Stimulated activated CD4-positive, alpha-beta T cell treated with anti-CD3 and anti-CD28 coated beads, Interleukin-12 subunit alpha, Interleukin-12 subunit beta, amount 100 ng/mL, for 48 hours (primary cell): Measurements from ENCODE around the gene C1orf159.
"Not testable (repeated sequence)": the region's sequence is repeated elsewhere in the genome, so short reads cannot be mapped to it uniquely, and the experiment has no call there.

Source experiments
- DNase-seq, 3 donors: peaks; one replicate each; pipeline ENCODE4 v3.0.0-alpha.2; 2020; ENCODE audit warnings: low read depth in 2 of 3, low spot score in 1 of 3

Gene C1orf159

DNA sequence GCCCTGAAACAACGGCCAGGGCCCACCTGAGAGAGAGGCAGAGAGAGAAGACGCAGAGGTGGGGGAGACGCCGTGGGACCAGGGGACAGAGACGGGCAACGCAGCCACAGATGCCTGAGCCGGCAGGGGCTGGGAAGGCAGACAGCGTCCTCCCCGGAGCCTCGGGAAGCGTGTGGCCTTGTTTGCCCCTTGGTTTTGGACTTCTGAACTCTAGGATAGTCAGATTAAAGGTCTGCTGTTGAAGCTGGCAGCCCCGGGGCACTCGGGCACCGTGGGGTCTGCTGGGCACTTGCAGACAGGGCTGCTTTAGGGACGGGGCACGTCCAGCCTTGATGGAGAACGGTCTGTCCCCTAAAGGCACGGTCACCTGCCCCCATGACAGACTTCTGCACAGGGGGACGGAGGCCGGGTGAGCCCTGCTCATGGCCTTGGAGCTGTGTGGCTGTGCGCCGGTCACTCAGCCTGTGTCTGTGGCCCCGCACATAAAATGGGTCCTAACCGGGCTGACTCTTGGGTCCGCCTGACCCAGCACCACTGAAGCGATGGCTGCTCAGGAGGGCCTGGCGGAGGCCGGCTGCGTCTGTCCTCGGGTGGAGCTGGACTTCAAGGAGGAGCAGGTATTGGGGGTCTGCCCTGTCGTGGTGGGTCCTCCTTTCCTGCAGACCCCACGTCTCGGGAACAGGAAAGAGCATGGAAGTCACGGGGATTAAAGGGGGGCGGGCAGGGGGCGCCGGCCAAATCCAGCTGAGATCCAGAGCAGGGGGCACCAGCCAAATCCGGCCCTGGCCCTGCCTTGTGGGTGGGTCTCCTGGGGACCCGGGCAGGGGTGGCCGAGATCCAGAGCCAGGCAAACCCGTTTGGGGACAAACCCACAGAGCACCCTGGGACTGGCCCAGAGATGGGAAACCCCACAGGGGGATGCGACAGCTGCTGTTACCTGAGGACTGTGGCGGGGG is 32.2 kb downstream of the C1orf159 start:
- no peak for DNase-seq

DNA sequence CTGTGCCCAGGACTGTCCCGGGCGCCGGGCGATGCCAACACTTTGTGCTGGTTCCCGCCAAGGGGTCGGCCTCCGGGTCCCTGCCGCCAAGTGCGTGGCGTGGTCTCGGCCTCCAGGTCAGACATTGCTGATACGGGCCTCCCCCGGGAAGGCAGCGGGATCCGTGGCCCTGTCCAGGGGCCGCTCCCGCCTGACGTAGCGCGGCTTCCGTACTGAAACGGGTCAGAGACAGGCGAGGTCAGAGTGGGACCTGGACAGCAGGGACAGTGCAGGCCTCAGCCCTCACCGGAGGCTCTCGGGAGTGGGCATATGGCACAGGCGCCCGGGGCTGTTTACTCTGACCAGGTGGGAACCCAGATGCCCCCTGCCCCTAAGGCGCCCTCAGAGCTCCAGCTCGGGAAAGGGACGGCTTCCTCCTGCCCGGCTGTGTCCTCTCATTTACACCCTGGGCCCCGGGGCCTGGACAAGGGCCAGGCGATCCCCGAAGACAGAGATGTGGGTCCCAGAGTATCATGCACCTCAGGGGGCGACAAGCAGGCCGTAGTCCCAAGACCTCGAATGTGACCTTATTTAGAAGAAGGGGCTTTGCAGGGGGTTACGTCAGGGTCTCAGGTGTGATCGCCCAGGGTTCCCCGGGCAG is 33.0 kb downstream of the C1orf159 start:
- no peak for DNase-seq

DNA sequence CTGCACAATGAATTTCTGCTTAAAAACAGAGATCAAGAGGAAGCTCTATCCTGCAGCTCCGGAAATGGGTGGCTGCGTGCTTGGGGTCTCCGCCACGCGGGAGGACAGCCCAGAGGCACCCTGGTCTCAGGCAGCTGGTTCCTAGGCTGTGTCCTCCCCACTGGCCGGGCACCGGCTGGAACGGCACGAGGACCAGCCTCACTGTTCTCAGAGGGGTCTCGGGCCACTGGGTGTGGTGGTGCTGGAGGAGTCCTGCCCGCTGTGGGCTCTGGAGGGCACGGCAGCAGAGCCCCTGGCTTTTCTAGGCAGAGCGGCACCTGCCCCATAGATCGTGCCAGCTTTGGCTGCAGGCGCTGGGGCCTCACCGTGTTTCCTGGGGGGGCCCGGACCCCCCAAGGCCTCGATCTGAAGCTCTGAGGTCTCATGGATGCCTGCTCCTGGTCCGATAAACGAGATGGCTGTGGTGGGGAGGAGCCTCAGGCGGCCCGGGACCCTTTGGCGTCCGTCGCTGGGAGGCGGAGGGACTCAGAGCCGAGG is 33.6 kb downstream of the C1orf159 start:
- no peak for DNase-seq

GRCh38 chr1:1081311-1082238 is 34.3 kb downstream of the C1orf159 start:
- no peak for DNase-seq

DNA sequence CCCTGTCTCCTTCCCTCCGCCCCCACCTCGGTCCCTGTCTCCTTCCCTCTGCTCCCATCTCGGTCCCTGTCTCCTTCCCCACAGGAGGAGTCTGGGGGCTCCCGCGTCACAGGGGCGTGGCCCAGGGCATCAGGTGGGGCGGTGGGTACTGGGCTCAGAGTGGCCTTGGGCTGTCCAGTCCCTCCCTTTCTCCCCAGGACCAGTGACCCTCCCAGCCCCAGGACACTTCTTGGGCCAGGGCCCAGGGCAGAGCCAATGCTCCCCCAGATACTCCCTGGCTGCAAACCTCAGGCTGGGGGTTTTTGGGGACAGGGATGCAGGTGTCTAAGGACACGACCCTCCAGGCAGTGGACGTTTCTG is 35.0 kb downstream of the C1orf159 start:
- no peak for DNase-seq

- no peak for DNase-seq
These were observed 35.6 kb downstream of the C1orf159 start for GRCh38 chr1:1080122-1080757.

- DNase-seq = no peak
These were observed 36.3 kb downstream of the C1orf159 start for GRCh38 chr1:1079408-1080121.

- DNase-seq = not testable (repeated sequence)
These were observed 38.5 kb downstream of the C1orf159 start for GRCh38 chr1:1077396-1077795.

GRCh38 chr1:1075148-1075935 is 40.5 kb downstream of the C1orf159 start:
- DNase-seq = no peak

GRCh38 chr1:1074631-1075147 is 41.2 kb downstream of the C1orf159 start:
- DNase-seq = no peak

DNA sequence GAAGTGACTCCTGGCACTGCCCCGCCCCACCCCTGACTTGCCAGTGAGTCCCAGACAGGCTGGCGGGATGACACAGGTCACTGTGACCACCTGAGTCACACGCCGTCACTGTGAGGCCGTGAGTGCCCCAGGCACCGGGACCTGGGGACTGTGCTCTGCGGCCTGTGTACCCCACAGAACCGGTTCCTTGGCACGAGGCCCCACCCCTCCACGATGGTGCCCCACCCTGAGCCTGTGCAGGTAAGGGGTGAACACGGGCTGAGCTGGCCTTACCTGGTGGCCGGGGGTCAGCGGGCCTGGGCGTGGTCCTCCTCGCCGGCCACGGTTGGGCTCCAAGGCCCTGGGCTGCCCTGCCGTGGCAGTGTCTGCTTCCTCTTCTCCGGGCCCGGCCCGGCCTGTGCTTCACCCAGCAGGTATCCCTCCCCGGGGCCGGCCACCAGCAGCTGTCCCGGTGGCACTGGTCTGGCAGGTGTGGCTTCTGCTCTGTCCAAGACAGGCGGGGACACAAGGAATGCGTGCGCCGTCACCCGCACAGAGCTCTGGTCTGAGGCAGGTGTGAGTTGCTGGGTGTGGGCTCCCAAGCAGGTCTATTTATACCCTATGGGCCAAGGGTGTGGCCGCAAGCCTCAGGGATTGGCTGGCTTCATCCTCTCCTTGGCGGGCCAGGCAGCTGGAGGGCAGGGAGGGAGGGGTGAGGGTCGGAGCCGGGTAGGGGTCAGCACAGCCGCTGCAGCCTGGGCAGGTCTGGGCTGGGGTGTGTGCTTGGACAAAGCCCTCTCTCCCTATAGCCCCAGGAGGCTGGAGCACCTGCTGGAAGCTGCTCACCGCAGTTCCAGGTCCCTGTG is 41.9 kb downstream of the C1orf159 start, which contains the start of gene RNF223:
RNF223 (minus strand) TSS at position 564 of the 845 bp plus-strand sequence. CDS start 1,740 bp downstream, outside the sequence.
- no peak for DNase-seq

DNA sequence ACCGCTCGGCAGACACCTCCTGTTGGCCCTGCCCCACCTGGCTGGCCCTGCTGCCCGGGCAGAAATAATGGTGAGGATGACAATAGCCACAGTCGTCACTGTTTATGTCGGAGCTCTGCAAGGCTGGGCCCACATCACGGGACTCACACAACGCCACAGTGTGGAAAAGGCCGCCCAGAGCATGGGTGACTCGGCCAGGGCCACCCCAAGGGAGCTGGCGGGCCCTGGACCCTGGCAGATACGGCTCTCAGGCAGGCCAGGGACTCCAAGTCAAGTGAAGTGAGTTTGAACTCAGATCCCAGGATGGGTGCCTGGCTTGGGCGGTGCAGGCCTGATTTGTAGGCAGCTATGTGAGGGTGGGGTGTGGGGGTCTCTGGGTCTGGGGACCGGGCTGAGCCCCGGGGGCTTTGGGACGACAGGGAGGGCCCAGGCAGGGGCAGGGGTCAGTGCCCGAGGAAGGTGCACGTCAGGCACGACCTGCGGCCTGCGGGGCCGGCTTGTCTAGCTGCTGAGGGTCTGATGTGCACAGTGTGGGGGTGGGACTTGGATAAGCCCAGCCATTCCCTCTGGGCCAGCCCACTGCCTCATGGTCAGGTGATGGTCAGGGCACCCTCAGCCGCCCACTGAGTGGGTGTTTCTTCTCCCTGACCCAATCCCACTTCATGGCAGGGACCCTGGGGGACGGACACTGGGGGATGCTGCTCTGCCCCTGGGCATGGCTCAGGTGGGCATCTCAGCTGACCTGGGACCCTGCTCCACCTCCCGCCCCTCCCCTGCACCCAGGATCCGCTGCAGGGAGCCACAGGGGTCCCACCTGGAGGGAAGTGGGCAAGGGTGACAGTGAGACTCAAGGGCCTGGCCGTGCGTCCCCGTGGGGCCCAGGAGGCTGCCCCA is 42.8 kb downstream of the C1orf159 start:
- no peak for DNase-seq

DNA sequence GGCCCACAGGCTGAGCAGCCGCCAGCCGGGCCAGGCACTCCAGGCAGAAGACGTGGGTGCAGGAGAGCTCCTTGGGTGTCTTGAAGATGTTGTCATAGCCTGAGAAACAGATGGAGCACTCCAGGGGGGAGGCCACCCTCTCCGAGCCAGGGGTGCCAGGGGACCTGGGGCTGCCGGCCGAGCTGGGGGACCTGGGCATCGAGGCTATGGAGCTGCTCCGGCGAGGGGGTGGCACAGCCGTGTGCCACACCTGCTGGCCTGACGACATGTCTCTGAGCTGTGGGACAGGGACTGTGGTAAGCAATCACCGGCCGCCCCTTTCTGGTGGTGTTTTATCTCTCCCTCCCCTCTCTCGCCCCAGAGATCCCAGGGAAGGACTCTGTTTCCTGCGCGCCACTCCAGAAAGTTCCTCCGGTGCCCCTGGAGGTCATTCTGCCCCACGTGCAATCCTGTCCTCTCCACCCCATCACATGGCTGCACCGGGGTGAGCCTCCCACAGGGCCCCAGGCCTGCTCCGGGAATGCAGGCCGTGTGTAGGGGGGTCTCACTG is 43.5 kb downstream of the C1orf159 start:
- DNase-seq = no peak

DNA sequence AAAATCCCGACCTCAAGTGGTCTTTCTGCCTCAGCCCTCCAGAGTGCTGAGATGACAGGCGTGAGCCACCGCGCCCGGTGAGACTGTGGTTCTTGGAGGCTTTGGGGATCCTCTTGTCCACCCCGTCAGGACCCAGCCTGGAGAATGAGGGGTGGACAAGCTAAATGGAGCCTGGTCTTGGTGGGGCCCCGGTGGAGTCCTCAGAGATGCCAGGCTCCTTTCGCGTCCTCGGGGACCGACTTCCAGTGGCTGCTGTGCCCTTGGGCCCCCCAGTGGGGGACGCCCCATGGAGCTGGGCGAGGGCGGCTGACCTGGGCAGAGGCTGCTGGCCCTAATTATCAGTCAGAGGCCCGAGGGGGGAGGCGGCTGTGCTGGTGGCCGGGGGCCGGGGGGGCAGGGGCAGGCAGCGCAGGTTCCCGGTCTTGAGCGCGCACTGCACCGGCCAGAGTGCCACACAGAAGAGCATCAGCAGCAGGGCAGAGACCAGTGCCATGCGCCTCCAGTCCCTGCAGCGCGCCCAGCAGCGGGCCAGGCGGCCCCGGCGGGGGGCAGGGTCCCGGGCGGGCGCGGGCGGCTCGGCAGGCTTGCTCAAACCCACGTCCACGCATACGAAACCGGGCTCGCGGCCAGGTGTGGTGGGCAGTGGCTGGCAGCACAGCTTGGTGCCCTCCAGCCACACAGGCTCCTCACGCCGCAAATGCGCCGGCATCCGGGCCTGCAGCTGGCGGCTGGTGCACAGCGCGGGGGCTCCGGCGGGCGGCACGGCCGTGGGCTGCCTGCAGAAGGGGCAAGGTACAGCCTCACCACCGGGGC is 44.2 kb downstream of the C1orf159 start:
- no peak for DNase-seq
